K562 (cell line): ENCODE results near the gene SEC14L1. TPM values are rescaled to one million over a fixed set of nuclear protein-coding genes. Genes with fewer than 3 reads are reported as not detected.

ENCODE experiments used
- ATAC-seq: fragments of 200-7000 bp; cut with Tn5 transposase; 3 replicates; pipeline ENCODE4 v1.9.1; 2020; ENCODE audit warnings: moderate library complexity
- BruUV-seq: library from RNA; stranded (reverse); fragments of 400-500 nt; replicated peaks from 2 replicates; lab custom pipeline; 2021; lab: Mats Ljungman, UMichigan
- CTCF ChIA-PET: fragments of 300-600 bp; formaldehyde crosslinking; extraction: SDS; loops from one replicate; lab custom pipeline; 2021; ENCODE audit warnings: low intra/inter-chr PET ratio; lab: Yijun Ruan, JAX
- POLR2A ChIA-PET: fragments of 300-600, 350-650 bp; sonication (Branson Sonifier 250); formaldehyde crosslinking; extraction: SDS; loops from one replicate; lab custom pipeline; 2021; ENCODE audit warnings: antibody characterized with exemption, inconsistent platforms; lab: Yijun Ruan, JAX
- DNase-seq, 4 experiments: peaks; one replicate each; pipeline versions ENCODE4 v3.0.0 to v3.0.0-alpha.2; 2011 to 2018; ENCODE audit warnings: low spot score in 3 of 4, mixed read lengths in 3 of 4; ENCODE audit errors: extremely low read depth in 1 of 4
- FAIRE-seq: peaks from 2 replicates; lab custom pipeline; 2011; peaks lifted over from hg19 to GRCh38; lab: Jason Lieb, UNC
- H2AFZ ChIP-seq: 2 replicates; pipeline ENCODE4 v1.6.0; 2011; ENCODE audit warnings: low read depth, low read length, control low read depth, inconsistent platforms
- H3K27ac ChIP-seq: fragments of 200-600 bp; 3 replicates; pipeline ENCODE4 v1.8.0; 2011; ENCODE audit warnings: low read depth, mild to moderate bottlenecking, control low read depth, inconsistent platforms, low read length, moderate library complexity, mixed read lengths; ENCODE audit errors: extremely low read depth
- H3K27me3 ChIP-seq, 2 experiments: fragments of 300-600 bp in 1 of 2; 2 replicates in 1 of 2; 3 replicates in 1 of 2; pipeline versions ENCODE4 v1.6.0 to v1.8.0; 2011; ENCODE audit warnings: inconsistent platforms in 2 of 2, low read length in 2 of 2, mild to moderate bottlenecking in 1 of 2, mixed read lengths in 1 of 2, moderate library complexity in 1 of 2; ENCODE audit not compliant: control insufficient read depth in 2 of 2, insufficient read depth in 2 of 2
- H3K36me3 ChIP-seq: fragments of 300-600 bp; 3 replicates; pipeline ENCODE4 v1.8.0; 2011; ENCODE audit warnings: mild to moderate bottlenecking, low read length, inconsistent platforms; ENCODE audit not compliant: control insufficient read depth, insufficient read depth
- H3K4me1 ChIP-seq, 2 experiments: fragments of 200-600 bp in 1 of 2; replicated peaks in 1 of 2; 2 replicates in 1 of 2; 3 replicates in 1 of 2; pipeline versions ENCODE4 v1.5.1 to v1.8.0; 2011; ENCODE audit warnings: inconsistent platforms in 2 of 2, low read length in 2 of 2, mild to moderate bottlenecking in 1 of 2, mixed read lengths in 1 of 2, moderate library complexity in 1 of 2; ENCODE audit not compliant: control insufficient read depth in 2 of 2, insufficient read depth in 2 of 2
- H3K4me2 ChIP-seq: 2 replicates; pipeline ENCODE4 v1.6.1; 2011; ENCODE audit warnings: low read length, control low read depth, inconsistent platforms, mixed read lengths; ENCODE audit not compliant: insufficient read depth
- H3K4me3 ChIP-seq: fragments of 200-600 bp; sonication (generic), shearing (Covaris generic); 2 replicates; pipeline ENCODE4 v1.5.1; 2016; ENCODE audit warnings: control low read depth, inconsistent platforms
- H3K79me2 ChIP-seq: fragments of 200-600 bp; 3 replicates; pipeline ENCODE4 v1.8.0; 2011; ENCODE audit warnings: low read length, inconsistent platforms; ENCODE audit not compliant: control insufficient read depth, insufficient read depth
- H3K9ac ChIP-seq, 2 experiments: 2 replicates each; pipeline versions ENCODE4 v1.6.0 to v1.6.1; 2011; ENCODE audit warnings: low read depth in 2 of 2, low read length in 2 of 2, control low read depth in 1 of 2, inconsistent platforms in 1 of 2, mild to moderate bottlenecking in 1 of 2, mixed read lengths in 1 of 2; ENCODE audit not compliant: insufficient read depth in 1 of 2
- H3K9me1 ChIP-seq: one replicate; pipeline ENCODE4 v1.6.0; 2011; ENCODE audit warnings: inconsistent platforms, mild to moderate bottlenecking, low read length, moderate library complexity; ENCODE audit not compliant: control insufficient read depth, insufficient read depth
- H3K9me3 ChIP-seq: replicated peaks from 2 replicates; pipeline ENCODE4 v1.5.1; 2011; ENCODE audit warnings: low read depth, low read length, inconsistent platforms; ENCODE audit not compliant: control insufficient read depth, insufficient read depth
- H4K20me1 ChIP-seq: replicated peaks from 2 replicates; pipeline ENCODE4 v1.6.1; 2011; ENCODE audit warnings: low read length, inconsistent platforms, mixed read lengths; ENCODE audit not compliant: control insufficient read depth, insufficient read depth
- ELF4 ChIP-seq: fragments of 450-650 bp; formaldehyde crosslinking; IDR thresholded peaks from 2 replicates; pipeline ENCODE4 v1.4.0; 2022; ENCODE audit warnings: missing genetic modification characterization
- FOSL1 ChIP-seq: fragments of 200-800 bp; sonication (Bioruptor generic); conservative IDR thresholded peaks from 2 replicates; pipeline ENCODE4 v1.6.1; 2016; ENCODE audit warnings: missing genetic modification characterization, missing compliant biosample characterization
- MAFK ChIP-seq: IDR thresholded peaks from 2 replicates; pipeline ENCODE4 v1.6.1; 2011; ENCODE audit warnings: low read length, improper control_type of control experiment
- MBD2 ChIP-seq: sonication (generic); IDR thresholded peaks from 2 replicates; pipeline ENCODE4 v1.6.1; 2016; ENCODE audit warnings: low read depth, borderline replicate concordance
- WGBS: fragments of 100-300 bp; shearing (Covaris generic); methylation state at CpG from one replicate; pipeline ENCODE4 v1.1.6; 2016; ENCODE audit warnings: low coverage, mixed read lengths; ENCODE audit not compliant: insufficient coverage; ENCODE audit errors: missing lambda C conversion rate; 5-methylcytosine and 5-hydroxymethylcytosine counted together
- in situ Hi-C: fragments of 300-500 bp; cut with MboI; formaldehyde crosslinking; loops from 4 replicates; pipeline ENCODE4 v1.15.0; 2018; ENCODE audit warnings: inconsistent platforms, mixed read lengths
- intact Hi-C: fragments of 100-400 bp; cut with micrococcal nuclease; formaldehyde crosslinking; loops from 2 replicates; pipeline ENCODE4 v1.14.2; 2022
- polyA plus RNA-seq, 8 experiments: library from polyadenylated mRNA; depleted of rRNA in 4 of 8; stranded (reverse) in 5 of 8; unstranded in 3 of 8; fragments of >200 nt; fragmentation: Nextera tagmentation in 2 of 8; fragmentation: Illumina TruSeq in 1 of 8; extraction: Ambion mirVana in 2 of 8; extraction: Trizol in 1 of 8; gene quantifications; 2 replicates each; pipeline versions ENCODE4 v1.2.1 to v1.2.3, GENCODE V29; 2011 to 2014; ENCODE audit warnings: inconsistent platforms in 1 of 8, missing spikeins in 1 of 8
- total RNA-seq, 7 experiments: library from RNA; depleted of rRNA in 6 of 7; stranded (reverse); fragments of >200 nt in 6 of 7; fragmentation: Illumina TruSeq in 2 of 7; extraction: Trizol in 2 of 7; gene quantifications; 2 replicates each; pipeline versions ENCODE4 v1.2.1 to v1.2.3, GENCODE V29; 2011 to 2021; ENCODE audit warnings: low replicate concordance in 1 of 7
- TF ChIP-seq, protein P1 (sequence below), 2 experiments: fragments of 450-650 bp in 1 of 2; sonication (generic) in 1 of 2; formaldehyde crosslinking in 1 of 2; IDR thresholded peaks in 1 of 2; conservative IDR thresholded peaks in 1 of 2; 2 replicates each; pipeline versions ENCODE4 v1.6.1 to v1.8.1; 2016 to 2023; ENCODE audit warnings: mild to moderate bottlenecking in 2 of 2, moderate library complexity in 2 of 2, inconsistent platforms in 1 of 2, missing genetic modification reagents in 1 of 2

Gene SEC14L1
- total and polyA plus RNA-seq, 9 of the 15 experiments (the other 6 are each of a cell fraction or from before 2014, with no cell fraction given) = 3.1 to 39.7 (median 15.2) TPM

DNA sequence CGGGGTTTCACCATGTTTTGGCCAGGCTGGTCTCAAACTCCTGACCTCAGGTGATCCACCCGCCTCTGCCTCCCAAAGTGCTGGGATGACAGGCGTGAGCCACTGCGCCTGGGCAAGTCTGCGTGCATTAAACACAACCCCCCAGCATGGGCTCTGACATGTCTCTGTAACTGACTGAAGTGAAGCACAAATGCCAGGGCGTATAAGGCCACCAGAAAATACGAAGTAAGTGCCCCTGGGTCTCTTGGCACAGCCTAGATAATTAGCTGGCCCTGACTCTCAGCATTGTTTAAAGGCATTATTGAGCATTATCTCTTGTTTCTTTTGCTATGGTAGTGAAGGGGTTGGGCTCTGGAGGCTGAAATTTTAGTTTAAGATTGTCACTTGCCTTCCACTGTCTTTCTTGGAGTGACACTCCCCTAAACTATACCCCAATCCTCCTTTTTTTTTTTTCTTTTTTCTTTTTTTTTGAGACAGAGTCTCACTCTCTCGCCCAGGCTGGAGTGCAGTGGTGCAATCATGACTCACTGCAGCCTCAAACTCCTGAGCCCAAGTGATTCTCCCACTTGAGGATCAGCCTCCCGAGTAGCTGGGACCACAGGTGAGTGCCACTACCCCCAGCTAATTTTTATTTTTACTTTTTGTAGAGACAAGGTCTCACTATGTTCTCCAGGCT is 8.2 kb upstream of the SEC14L1 start:
- H2AFZ ChIP-seq = no peak overlapping the region
- no peaks in the 10 kb centered on the region for H3K9me1 ChIP-seq
- BruUV-seq = no TSS peak
- POLR2A ChIA-PET = interaction anchor here (0.9 kb wide), 1 partner anchor 8 kb away, joined by 3 read pairs; no protein-coding TSS in a partner anchor
- H3K4me1 ChIP-seq = peaks cover 9 to 10% of the 10 kb centered on the region in 2 experiments; a peak in 4 of 5 replicates
- FAIRE-seq (no peak), ATAC-seq (no peak), DNase-seq (no peak)
- H3K9me3 ChIP-seq = peaks cover 11% of the 10 kb centered on the region
- TF ChIP-seq, protein P1, sequence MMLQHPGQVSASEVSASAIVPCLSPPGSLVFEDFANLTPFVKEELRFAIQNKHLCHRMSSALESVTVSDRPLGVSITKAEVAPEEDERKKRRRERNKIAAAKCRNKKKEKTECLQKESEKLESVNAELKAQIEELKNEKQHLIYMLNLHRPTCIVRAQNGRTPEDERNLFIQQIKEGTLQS (IDR thresholded peaks at IDR 0.05) = peak; percentile 43
- TF ChIP-seq, protein P1 (CRISPR knock-in tag; conservative IDR thresholded peaks at IDR 0.05) = no peak
- TF ChIP-seq FOSL1 (tag) = peak; percentile 55
- no peak for TF ChIP-seq ELF4 (CRISPR knock-in tag)
- no peak for TF ChIP-seq MAFK
- TF ChIP-seq MBD2 = no peak
- no peaks in the 10 kb centered on the region for H3K36me3 ChIP-seq
- intact Hi-C loops (no loop called here), in situ Hi-C loops (no loop called here)
- no peaks in the 10 kb centered on the region for H3K79me2 ChIP-seq
- 66% methylated on average over 8 of the region's 9 CpGs for WGBS
- H3K27ac ChIP-seq = no peak overlapping the region
- no peak overlapping the region for H3K4me3 ChIP-seq
- no peak overlapping the region; a peak in 1 of 4 replicates for H3K9ac ChIP-seq
- no peaks in the 10 kb centered on the region for H3K27me3 ChIP-seq
- CTCF ChIA-PET = no interaction called here
- no peak overlapping the region for H3K4me2 ChIP-seq
- H4K20me1 ChIP-seq = no peaks in the 10 kb centered on the region
